Measurements from ENCODE around the gene MMD. TPM values are rescaled to one million over a fixed set of nuclear protein-coding genes. Genes with fewer than 3 reads are reported as not detected.
A peak's percentile ranks its signal among the peaks of the same experiment; 100 is the strongest.

MMD gene
- total and polyA plus RNA-seq, 2 of the 13 experiments (the other 11 are each of a cell fraction or from before 2014, with no cell fraction given): 121 to 225 TPM

DNA sequence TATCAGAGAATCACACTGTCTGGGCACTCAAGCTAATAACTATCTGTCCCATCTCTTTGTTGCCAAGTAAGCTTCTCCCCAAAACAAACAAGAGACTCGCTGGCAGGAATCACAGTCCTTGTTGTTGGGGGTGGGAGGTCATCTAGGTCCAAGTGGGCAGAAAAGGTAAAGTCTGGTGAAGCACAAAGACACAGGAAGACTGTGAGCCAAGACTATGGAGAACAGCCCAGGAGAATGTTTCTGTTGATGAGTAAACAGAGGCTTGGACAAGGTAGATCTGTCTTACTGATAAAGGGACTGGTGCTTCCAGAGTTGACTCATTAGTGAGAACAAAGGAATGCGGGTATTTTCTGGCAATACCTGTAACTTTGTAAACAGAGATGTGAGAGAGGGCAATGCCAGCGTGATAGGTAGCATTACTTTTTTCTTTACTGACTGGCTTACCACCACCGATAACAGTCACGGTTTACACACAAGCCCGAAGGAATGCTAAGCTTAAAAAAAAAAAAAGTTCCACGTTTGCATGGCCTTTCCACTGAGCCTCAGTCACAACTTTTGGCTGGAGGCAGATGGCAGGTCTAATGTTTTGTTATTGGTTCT is 11.5 kb upstream of the MMD start (continued):
- TF ChIP-seq ARID5B (CRISPR knock-in tag; IDR thresholded peaks at IDR 0.05): peak; percentile 86
- TF ChIP-seq PAF1 (CRISPR knock-in tag; IDR thresholded peaks at IDR 0.05): no peak
- TF ChIP-seq HOXA5 (CRISPR knock-in tag; IDR thresholded peaks at IDR 0.05): 0 out of 2 replicates have a peak, but pooled peaks have one; percentile 55
- no peak for TF ChIP-seq NAIF1 (CRISPR knock-in tag; IDR thresholded peaks at IDR 0.05; ENCODE audit: borderline replicate concordance)
- TF ChIP-seq SRY (CRISPR knock-in tag; IDR thresholded peaks at IDR 0.05): no peak
- TF ChIP-seq DMAP1 (CRISPR knock-in tag; IDR thresholded peaks at IDR 0.05): no peak

GRCh38 chr17:55432358-55433028 is 10.9 kb upstream of the MMD start:
- peak overlapping the region in 1 of 3 experiments; percentile 44; a peak in 1 of 6 replicates for H3K4me3 ChIP-seq (replicated peaks in 1 of 3; ENCODE audit: insufficient read depth in 1 of 3, low read depth in 2 of 3, low read length in 3 of 3)
- BruUV-seq (replicated peaks): no TSS peak
- H2AFZ ChIP-seq (ENCODE audit: low read length): no peak overlapping the region
- no peaks in the 10 kb centered on the region for H3K36me3 ChIP-seq (replicated peaks in 1 of 2; ENCODE audit: control insufficient read depth in 1 of 2, insufficient read depth in 2 of 2, low read length in 2 of 2)
- ATAC-seq: peak; percentile 8; the same call in 1 of the 3 replicates
- peak overlapping the region; percentile 71 for H3K4me2 ChIP-seq (ENCODE audit: low read depth, low read length)
- in situ Hi-C loops (cut with HindIII; ENCODE audit: extremely low pct_ligation_motif_present, low pct_unique_long_range_greater_than_20kb) (no loop called here), intact Hi-C loops (cut with micrococcal nuclease; ENCODE audit: unreplicated experiment) (loop anchor here (1.0 to 5.0 kb wide), 4 partner anchors 10 to 145 kb away; no protein-coding TSS in a partner anchor)
- ChIA-PET CTCF (ENCODE audit: low intra/inter-chr PET ratio, low total read pairs) (interaction anchor here (1.1 kb wide), 1 partner anchor 25 kb away, joined by 3 read pairs; no protein-coding TSS in a partner anchor), POLR2A (interaction anchor here (0.7 to 5.2 kb wide), 13 partner anchors 10 to 162 kb away, joined by 3 to 136 read pairs (median 23); partner anchors contain the start of gene MMD)
- H3K9ac ChIP-seq (ENCODE audit: insufficient read depth, low read depth, low read length): peak overlapping the region; percentile 73
- no peaks in the 10 kb centered on the region for H4K20me1 ChIP-seq (ENCODE audit: insufficient read depth, low read length)
- peak overlapping the region; percentile 92 for H3K27ac ChIP-seq (ENCODE audit: extremely low read length, insufficient read depth, low read length)
- no peak for FAIRE-seq
- peaks cover 82% of the 10 kb centered on the region for H3K4me1 ChIP-seq (ENCODE audit: insufficient read depth, low read length)
- no peaks in the 10 kb centered on the region for H3K9me3 ChIP-seq (ENCODE audit: low read length)
- H3K79me2 ChIP-seq (ENCODE audit: insufficient read depth, low read length): no peaks in the 10 kb centered on the region
- no peaks in the 10 kb centered on the region for H3K27me3 ChIP-seq (ENCODE audit: control insufficient read depth in 1 of 2, insufficient read depth in 2 of 2, low read length in 2 of 2)
- WGBS (ENCODE audit: low lambda C conversion rate): 36% methylated on average over 4 of the region's 4 CpGs
- DNase-seq (ENCODE audit: low spot score): no peak
- no peak for TF ChIP-seq POLR2A (IDR thresholded peaks at IDR 0.05; ENCODE audit: insufficient read depth in 1 of 2, low read depth in 2 of 2, low read length in 2 of 2)
- no peak for TF ChIP-seq AFF4 (CRISPR knock-in tag; IDR thresholded peaks at IDR 0.05)
- peak; percentile 35; the same call in 1 of the 2 replicates for TF ChIP-seq MBD4 (IDR thresholded peaks at IDR 0.05; ENCODE audit: borderline replicate concordance, low read length)
- peak; percentile 64 for TF ChIP-seq YY1 (IDR thresholded peaks at IDR 0.05; ENCODE audit: insufficient read depth, insufficient replicate concordance, low read depth, low read length)
- TF ChIP-seq ONECUT2 (CRISPR knock-in tag; IDR thresholded peaks at IDR 0.05): no peak
- TF ChIP-seq POGZ (CRISPR knock-in tag; IDR thresholded peaks at IDR 0.05): no peak
- TF ChIP-seq, protein P1, sequence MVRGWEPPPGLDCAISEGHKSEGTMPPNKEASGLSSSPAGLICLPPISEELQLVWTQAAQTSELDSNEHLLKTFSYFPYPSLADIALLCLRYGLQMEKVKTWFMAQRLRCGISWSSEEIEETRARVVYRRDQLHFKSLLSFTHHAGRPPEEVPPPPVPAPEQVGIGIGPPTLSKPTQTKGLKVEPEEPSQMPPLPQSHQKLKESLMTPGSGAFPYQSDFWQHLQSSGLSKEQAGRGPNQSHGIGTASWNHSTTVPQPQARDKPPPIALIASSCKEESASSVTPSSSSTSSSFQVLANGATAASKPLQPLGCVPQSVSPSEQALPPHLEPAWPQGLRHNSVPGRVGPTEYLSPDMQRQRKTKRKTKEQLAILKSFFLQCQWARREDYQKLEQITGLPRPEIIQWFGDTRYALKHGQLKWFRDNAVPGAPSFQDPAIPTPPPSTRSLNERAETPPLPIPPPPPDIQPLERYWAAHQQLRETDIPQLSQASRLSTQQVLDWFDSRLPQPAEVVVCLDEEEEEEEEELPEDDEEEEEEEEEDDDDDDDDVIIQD (CRISPR knock-in tag; IDR thresholded peaks at IDR 0.05; ENCODE audit: low read depth): 0 out of 2 replicates have a peak, but pooled peaks have one; percentile 12
